Keratinocyte (primary cell): ENCODE results near the gene APOA4. TPM values are rescaled to one million over a fixed set of nuclear protein-coding genes. Genes with fewer than 3 reads are reported as not detected.

Experiments used
- DNase-seq: peaks from one replicate; pipeline ENCODE4 v3.0.0-alpha.2; 2011; ENCODE audit warnings: low read depth, missing footprints, low spot score
- FAIRE-seq: peaks from 2 replicates; lab custom pipeline; 2011; peaks lifted over from hg19 to GRCh38; lab: Jason Lieb, UNC
- H2AFZ ChIP-seq: 2 replicates; pipeline ENCODE4 v1.6.0; 2012; ENCODE audit warnings: low read length, control low read depth, inconsistent platforms; ENCODE audit not compliant: control insufficient read depth
- H3K27ac ChIP-seq: 2 replicates; pipeline ENCODE4 v1.5.1; 2011; ENCODE audit warnings: low read length; ENCODE audit not compliant: control insufficient read depth, insufficient read depth
- H3K27me3 ChIP-seq: 3 replicates; pipeline ENCODE4 v1.6.0; 2011; ENCODE audit warnings: low read length; ENCODE audit not compliant: control insufficient read depth, insufficient read depth; ENCODE audit errors: extremely low read depth
- H3K36me3 ChIP-seq, 2 experiments: 2 replicates in 1 of 2; 3 replicates in 1 of 2; pipeline ENCODE4 v1.5.1; 2011; ENCODE audit warnings: low read length in 2 of 2, mild to moderate bottlenecking in 1 of 2; ENCODE audit not compliant: control insufficient read depth in 2 of 2, insufficient read depth in 2 of 2; ENCODE audit errors: extremely low read depth in 1 of 2
- H3K4me1 ChIP-seq: 3 replicates; pipeline ENCODE4 v1.5.1; 2011; ENCODE audit warnings: low read length; ENCODE audit not compliant: control insufficient read depth, insufficient read depth; ENCODE audit errors: extremely low read depth
- H3K4me2 ChIP-seq: 3 replicates; pipeline ENCODE4 v1.6.0; 2011; ENCODE audit warnings: low read depth, low read length; ENCODE audit not compliant: control insufficient read depth, insufficient read depth; ENCODE audit errors: extremely low read depth
- H3K4me3 ChIP-seq, 3 experiments: fragments of 200-600 bp in 1 of 3; sonication (generic) in 1 of 3; 2 replicates in 2 of 3; 3 replicates in 1 of 3; pipeline ENCODE4 v1.5.1; 2011 to 2016; ENCODE audit warnings: low read length in 3 of 3, mild to moderate bottlenecking in 3 of 3, control low read depth in 2 of 3, inconsistent platforms in 1 of 3, low read depth in 1 of 3, mixed read lengths in 1 of 3, mixed run types in 1 of 3, moderate library complexity in 1 of 3; ENCODE audit not compliant: control insufficient read depth in 2 of 3, insufficient read depth in 2 of 3; ENCODE audit errors: extremely low read depth in 1 of 3
- H3K79me2 ChIP-seq: 2 replicates; pipeline ENCODE4 v1.6.0; 2012; ENCODE audit warnings: low read length; ENCODE audit not compliant: control insufficient read depth, insufficient read depth
- H3K9ac ChIP-seq: 3 replicates; pipeline ENCODE4 v1.6.0; 2011; ENCODE audit warnings: low read length; ENCODE audit not compliant: control insufficient read depth, insufficient read depth; ENCODE audit errors: extremely low read depth
- H3K9me1 ChIP-seq: 3 replicates; pipeline ENCODE4 v1.6.0; 2011; ENCODE audit warnings: low read length; ENCODE audit not compliant: control insufficient read depth, insufficient read depth; ENCODE audit errors: extremely low read depth
- H3K9me3 ChIP-seq: 2 replicates; pipeline ENCODE4 v1.5.1; 2012; ENCODE audit warnings: low read depth, low read length; ENCODE audit not compliant: control insufficient read depth
- H4K20me1 ChIP-seq: 3 replicates; pipeline ENCODE4 v1.6.0; 2011; ENCODE audit warnings: low read length; ENCODE audit not compliant: control insufficient read depth, insufficient read depth; ENCODE audit errors: extremely low read depth
- EZH2 ChIP-seq: IDR thresholded peaks from one replicate; pipeline ENCODE4 v1.6.1; 2012; ENCODE audit warnings: inconsistent platforms, mild to moderate bottlenecking, low read length, moderate library complexity
- dilution Hi-C: fragments of 300-500 bp; cut with MboI; formaldehyde crosslinking; loops from one replicate; pipeline ENCODE4 v1.7.0; 2020; ENCODE audit warnings: low sequenced_read_pairs; ENCODE audit not compliant: extremely low pct_ligation_motif_present
- polyA plus RNA-seq, 5 experiments: library from polyadenylated mRNA; depleted of rRNA in 3 of 5; stranded (reverse) in 3 of 5; stranded (forward) in 1 of 5; unstranded in 1 of 5; fragments of >200 nt; gene quantifications; 1 replicate in 1 of 5; 2 replicates in 3 of 5; 3 replicates in 1 of 5; pipeline versions ENCODE4 v1.2.1 to v1.2.3, GENCODE V29; 2011 to 2012; ENCODE audit warnings: missing spikeins in 2 of 5, low read depth in 1 of 5, low replicate concordance in 1 of 5
- TF ChIP-seq, protein P1 (sequence below), 3 experiments: IDR thresholded peaks in 1 of 3; conservative IDR thresholded peaks in 1 of 3; optimal IDR thresholded peaks in 1 of 3; 2 replicates in 2 of 3; 3 replicates in 1 of 3; pipeline versions ENCODE3 to v1.5.1; 2011; ENCODE audit warnings: low read length in 3 of 3, mild to moderate bottlenecking in 3 of 3, moderate library complexity in 2 of 3, control low read depth in 1 of 3, inconsistent platforms in 1 of 3; ENCODE audit not compliant: insufficient read depth in 2 of 3; ENCODE audit errors: extremely low read depth in 1 of 3

APOA4 gene
- polyA plus RNA-seq, 1 donor (not counting 4 experiments of a cell fraction or from before 2014, with no cell fraction given): not detected

DNA sequence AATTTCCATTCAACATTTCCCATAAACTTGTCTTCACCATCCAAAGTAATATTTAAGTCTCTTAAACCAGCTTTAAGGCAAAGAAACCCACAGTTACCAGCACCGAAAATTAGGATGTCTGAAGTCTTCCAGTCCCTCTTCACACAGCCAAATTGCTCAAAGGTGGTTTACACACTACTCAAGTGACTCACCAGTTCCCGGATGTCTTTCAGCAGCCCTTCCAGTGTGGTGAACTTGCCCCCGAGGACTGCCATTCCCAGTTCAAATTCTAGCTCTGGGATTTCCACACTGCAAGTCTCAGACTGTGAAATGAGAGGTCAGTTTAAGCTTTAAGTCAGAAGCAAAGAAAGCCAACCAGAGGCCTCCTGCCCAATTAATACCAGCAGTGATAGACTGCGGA lies 40.4 kb downstream of the APOA4 start:
- H3K9me1 ChIP-seq: no peaks in the 10 kb centered on the region
- peaks cover 13% of the 10 kb centered on the region for H3K4me1 ChIP-seq
- peaks cover 46 to 75% of the 10 kb centered on the region in 2 experiments for H3K36me3 ChIP-seq
- no peaks in the 10 kb centered on the region for H3K9me3 ChIP-seq
- H3K4me2 ChIP-seq: no peak overlapping the region
- H3K4me3 ChIP-seq: no peak overlapping the region
- no peak overlapping the region for H2AFZ ChIP-seq
- no peak overlapping the region for H3K9ac ChIP-seq
- DNase-seq: no peak
- H3K27ac ChIP-seq: no peak overlapping the region
- TF ChIP-seq EZH2: no peak
- TF ChIP-seq, protein P1, sequence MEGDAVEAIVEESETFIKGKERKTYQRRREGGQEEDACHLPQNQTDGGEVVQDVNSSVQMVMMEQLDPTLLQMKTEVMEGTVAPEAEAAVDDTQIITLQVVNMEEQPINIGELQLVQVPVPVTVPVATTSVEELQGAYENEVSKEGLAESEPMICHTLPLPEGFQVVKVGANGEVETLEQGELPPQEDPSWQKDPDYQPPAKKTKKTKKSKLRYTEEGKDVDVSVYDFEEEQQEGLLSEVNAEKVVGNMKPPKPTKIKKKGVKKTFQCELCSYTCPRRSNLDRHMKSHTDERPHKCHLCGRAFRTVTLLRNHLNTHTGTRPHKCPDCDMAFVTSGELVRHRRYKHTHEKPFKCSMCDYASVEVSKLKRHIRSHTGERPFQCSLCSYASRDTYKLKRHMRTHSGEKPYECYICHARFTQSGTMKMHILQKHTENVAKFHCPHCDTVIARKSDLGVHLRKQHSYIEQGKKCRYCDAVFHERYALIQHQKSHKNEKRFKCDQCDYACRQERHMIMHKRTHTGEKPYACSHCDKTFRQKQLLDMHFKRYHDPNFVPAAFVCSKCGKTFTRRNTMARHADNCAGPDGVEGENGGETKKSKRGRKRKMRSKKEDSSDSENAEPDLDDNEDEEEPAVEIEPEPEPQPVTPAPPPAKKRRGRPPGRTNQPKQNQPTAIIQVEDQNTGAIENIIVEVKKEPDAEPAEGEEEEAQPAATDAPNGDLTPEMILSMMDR (optimal IDR thresholded peaks at IDR 0.05 in 1 of 3, IDR thresholded peaks at IDR 0.05 in 1 of 3, conservative IDR thresholded peaks at IDR 0.05 in 1 of 3; ENCODE audit: extremely low read depth in 1 of 3, insufficient read depth in 2 of 3, low read length in 3 of 3): no peak
- H4K20me1 ChIP-seq: no peaks in the 10 kb centered on the region
- H3K79me2 ChIP-seq: peaks cover 17% of the 10 kb centered on the region
- no peaks in the 10 kb centered on the region for H3K27me3 ChIP-seq
- dilution Hi-C loops: no loop called here
- no peak for FAIRE-seq

DNA sequence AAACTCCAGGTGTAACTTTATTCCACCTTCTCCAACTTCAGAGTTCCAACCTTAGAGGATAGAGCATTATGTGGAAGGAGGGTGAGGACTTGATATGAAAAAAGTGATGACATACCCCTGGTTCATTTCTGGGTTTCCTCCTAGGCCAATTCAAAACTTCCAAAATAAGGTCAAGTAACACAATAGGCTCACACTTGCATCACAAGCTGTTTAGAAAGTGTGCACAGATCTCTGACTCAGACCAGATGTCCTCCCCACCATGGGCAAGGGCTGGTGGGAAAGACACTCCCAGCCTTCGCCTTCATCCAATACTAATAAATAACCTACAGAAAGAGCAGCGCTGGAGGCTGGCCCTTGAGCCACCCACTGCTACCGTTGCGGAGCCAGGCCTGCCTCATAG lies 44.5 kb downstream of the APOA4 start:
- Histone ChIP-seq H3K79me2 (peaks cover 2% of the 10 kb centered on the region), H3K9me1 (no peaks in the 10 kb centered on the region), H3K27me3 (no peaks in the 10 kb centered on the region), H3K36me3 (peaks cover 33 to 53% of the 10 kb centered on the region in 2 experiments), H3K4me1 (peaks cover 13% of the 10 kb centered on the region), H3K4me2 (no peak overlapping the region), H2AFZ (no peak overlapping the region), H4K20me1 (no peaks in the 10 kb centered on the region), H3K4me3 (no peak overlapping the region), H3K9ac (no peak overlapping the region), H3K9me3 (no peaks in the 10 kb centered on the region), H3K27ac (no peak overlapping the region)
- no peak for TF ChIP-seq EZH2
- TF ChIP-seq, protein P1 (optimal IDR thresholded peaks at IDR 0.05 in 1 of 3, IDR thresholded peaks at IDR 0.05 in 1 of 3, conservative IDR thresholded peaks at IDR 0.05 in 1 of 3; ENCODE audit: extremely low read depth in 1 of 3, insufficient read depth in 2 of 3, low read length in 3 of 3): no peak
- no peak for FAIRE-seq
- no peak for DNase-seq
- dilution Hi-C loops: no loop called here
